CD4-positive, alpha-beta T cell treated with Interleukin-4 for 4 hours (primary cell): Measurements from ENCODE around the gene MSH3.
A peak's percentile ranks its signal among the peaks of the same experiment; 100 is the strongest.
"Not testable (repeated sequence)": the region's sequence is repeated elsewhere in the genome, so short reads cannot be mapped to it uniquely, and the experiment has no call there.

Experiments
- DNase-seq: peaks from one replicate; pipeline ENCODE4 v3.0.0-alpha.2; 2020

MSH3 gene

DNA sequence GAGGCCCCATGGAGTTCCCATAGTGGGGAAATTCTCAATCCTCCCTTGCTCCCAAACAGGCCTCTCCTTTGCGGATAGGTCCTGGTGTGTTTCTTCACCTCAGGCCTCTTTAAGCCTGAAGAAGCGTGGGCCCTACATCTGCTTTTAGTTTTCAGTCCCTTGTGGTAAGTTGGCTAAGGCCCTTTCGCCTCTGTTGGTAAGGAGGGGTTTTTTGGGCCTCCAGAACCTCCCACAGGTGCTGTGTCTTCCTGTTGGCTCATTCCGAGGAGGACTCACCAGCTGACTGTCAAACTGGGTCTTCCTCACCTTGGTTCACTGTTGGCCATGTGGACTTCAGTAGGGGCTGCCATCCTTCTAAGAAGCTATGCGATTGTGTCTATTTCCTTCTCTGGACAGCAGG lies 56.8 kb downstream of the MSH3 start:
- no peak for DNase-seq

DNA sequence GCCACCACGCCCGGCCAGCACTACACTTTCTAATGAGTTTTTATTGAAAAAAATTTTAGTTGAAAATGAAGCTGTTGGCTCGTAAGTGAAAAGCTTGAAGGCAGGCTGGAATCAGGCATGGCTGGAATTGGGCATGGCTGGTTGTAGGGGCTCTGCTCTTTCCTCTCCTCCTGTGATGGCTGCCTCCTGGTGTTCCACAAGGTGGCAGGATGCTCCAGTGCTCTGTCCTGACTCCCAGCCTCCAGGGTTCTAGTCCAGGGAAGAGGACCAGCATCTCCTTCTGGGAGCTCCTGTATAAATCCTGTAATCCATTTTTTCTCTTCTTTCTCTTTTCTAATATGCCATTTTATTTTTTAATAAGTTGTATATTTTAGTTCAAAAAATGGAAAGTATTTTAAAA lies 57.5 kb downstream of the MSH3 start:
- no peak for DNase-seq

DNA sequence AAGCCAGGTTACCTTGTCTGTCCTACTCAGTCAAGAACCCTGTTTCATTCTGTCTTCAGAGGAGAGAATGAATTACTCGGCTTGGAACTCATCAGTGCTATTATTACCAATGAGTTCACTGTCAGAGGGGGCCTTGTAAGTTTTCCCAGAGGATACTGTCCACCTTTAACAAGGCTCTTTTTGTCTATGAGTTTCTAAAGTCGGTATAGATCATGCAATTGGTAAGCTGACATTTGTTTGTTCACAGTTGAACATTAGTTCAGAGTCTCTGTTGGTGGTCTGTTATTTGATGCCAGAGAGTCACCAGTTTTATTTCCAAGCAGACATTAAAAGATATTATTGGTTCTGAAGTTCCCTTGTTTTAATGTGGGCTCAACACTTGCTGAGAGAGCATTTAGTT lies 58.5 kb downstream of the MSH3 start:
- DNase-seq, result no peak

DNA sequence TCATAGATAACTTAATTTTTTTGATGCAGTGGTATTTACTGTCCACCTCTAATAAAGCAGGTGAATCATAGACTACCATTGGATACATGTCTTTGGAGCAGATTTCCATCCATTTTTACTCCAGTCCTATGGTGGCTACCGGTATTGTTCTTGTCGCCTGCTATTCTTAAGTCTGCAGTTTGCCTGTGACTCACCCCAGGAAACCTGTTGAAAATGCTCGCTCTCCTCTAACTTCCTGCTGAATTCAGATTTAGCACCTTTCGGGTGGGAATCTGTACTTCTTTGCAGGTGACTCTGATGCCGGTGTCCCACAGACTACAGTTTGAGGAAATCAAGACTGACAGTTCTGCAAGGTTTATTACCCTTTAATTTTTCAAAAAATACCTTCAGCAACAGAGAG lies 59.2 kb downstream of the MSH3 start:
- peak; percentile 14 for DNase-seq

DNA sequence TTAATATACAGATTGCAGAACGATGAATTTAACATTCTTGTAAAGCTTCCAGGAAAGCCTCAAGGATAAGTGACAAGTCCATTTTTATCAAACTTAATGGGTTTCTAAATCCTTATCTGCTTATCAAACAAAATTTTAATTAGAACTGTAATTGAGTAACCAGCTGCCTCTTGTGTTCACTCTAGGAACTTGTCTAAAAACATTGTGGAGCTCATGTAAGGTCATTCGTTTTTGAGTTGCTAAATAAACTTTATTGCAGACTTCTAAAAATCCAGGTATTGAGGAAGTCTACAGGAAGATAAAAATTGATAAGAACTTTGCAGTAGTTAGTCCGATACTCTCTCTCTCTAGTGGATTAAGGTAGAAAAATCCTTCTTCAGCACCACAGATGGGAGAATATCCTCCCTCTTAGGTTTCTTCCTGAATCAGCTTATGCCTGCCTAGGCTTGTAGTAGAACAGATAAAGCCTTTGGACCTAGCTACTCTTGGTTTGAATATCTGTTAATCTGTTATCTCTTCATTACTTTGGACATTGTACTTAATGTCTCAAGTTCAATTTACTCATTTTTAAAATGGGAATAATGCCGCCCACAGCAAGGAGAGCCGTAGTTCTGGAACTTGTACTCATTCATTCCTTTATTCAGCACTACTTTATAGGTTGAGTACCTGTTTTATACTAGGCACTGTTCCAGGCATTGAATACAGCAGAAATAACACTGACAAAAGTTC lies 60.3 kb downstream of the MSH3 start:
- DNase-seq, result no peak

DNA sequence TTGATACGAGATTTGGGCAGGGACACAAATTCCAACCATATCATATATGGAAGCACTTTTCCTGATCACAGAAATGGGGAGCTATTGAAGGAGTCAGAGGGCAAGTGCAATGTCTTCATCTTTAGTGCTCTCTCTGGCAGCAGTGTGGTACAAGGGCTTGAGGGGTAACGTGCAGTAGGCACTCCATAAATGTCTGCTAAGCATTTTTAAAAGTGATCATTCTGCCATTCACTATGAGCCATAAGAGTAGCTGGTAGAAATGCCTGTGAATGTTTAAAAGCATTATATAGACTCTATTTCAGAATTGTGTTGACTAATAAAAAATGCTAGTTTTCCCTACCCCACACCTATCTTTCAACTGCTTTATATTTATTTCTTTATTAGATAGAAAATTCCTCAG lies 61.4 kb downstream of the MSH3 start:
- no peak for DNase-seq

DNA sequence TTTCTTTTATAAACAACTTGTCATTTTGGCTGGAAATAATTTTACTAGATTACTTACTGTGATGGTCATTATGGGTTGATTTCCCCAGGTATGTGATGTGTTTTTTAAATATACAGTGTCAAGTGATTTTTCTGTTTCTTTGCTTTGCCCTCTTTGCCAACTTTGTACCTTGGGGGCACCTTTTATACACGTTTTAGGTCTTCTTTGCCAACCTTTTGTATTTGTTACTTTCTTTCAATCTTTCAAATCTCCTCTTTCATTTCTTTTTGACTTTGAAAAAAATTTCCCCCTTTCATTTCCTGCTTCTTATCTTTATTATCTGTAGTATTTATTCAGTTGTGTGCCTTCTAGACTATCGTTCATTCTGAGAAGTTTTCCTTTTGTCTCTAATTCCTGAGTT lies 65.7 kb downstream of the MSH3 start:
- no peak for DNase-seq

DNA sequence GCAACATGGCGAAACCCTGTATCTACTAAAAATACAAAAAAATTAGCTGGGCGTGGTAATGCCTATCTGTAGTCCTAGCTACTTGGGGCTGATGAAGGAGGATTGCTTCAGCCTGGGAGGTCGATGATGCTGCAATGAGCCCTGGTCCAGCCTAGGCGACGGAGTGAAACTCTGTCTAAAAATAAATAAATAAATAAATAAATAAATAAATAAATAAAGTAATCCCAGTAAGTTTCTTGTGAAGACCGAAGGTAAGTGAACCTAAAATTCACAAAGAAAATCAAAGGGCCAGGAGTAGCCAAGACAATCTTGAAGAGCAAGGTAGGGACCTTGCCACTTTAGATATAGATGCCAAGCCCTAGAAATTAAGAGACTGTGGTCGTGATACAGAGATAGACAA lies 68.5 kb downstream of the MSH3 start:
- no peak for DNase-seq

DNA sequence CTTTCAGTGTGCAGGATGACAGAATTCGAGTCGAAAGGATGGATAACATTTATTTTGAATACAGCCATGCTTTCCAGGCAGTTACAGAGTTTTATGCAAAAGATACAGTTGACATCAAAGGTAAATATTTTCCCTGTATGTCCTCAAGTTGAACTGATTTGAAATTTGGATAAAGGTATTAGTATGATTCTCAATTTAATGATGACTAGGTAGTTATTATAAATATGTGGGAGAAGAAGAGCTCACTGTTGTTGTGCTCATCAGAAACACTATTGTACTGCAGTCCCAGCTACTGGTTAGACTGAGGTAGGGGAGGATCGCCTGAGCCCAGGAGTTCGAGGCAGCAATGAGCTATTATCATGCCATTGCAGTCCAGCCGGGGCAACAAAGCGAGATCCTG lies 71.0 kb downstream of the MSH3 start:
- DNase-seq, result no peak

DNA sequence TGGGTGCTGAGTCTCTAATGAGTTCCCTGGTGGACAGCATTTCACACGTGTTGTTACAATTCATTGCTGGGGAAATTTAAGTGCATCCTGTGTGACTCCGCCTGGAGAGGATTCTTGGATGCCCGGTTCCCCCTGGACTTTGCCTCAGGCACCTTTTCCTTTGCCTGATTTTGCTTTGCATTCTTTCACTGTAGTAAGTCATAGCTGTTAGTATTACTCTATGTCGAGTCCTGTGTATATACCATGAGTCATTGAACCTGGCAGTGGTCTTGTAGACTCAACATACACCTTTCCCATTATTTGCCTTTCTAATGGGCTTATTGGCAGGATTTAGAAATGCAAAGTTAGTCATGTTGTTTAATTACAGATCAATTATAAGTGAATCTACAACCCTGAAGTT lies 82.3 kb downstream of the MSH3 start:
- no peak for DNase-seq

DNA sequence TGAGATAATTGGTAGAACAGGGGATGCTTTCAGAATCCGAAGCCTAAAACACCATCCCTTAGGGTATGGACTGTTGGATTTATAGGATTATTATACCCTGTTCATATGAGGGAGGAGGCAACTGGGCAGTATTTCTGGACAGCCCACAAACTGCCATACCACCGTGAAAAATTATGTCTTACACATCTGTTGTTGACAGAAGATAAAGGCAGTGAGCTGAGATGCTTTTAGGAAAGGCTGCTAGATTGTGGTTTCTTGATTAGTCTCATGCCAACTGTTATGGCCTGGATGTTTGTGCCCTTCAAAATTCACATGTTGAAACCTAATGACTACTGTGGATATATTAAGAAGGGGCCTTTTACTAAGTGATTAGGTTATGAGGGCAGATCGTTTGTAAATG lies 84.0 kb downstream of the MSH3 start:
- no peak for DNase-seq

DNA sequence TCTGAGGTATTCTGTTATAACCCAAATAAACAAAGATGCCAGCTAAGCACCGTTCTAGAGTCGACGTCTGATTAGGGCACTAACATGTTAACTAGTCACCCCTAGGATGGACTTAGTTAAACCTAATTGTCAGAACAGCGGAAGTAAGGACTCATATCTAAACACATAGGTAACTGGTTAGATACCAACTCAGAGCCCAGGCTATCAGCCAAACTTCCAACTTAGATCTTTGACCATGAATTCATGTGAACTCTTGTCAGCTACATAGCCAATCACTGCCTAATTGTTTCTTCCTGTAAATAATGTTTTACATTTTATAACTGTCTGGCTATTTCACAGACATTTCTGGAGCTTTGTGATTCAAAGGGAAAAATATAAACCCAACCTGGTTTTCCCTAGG lies 84.6 kb downstream of the MSH3 start:
- no peak for DNase-seq

DNA sequence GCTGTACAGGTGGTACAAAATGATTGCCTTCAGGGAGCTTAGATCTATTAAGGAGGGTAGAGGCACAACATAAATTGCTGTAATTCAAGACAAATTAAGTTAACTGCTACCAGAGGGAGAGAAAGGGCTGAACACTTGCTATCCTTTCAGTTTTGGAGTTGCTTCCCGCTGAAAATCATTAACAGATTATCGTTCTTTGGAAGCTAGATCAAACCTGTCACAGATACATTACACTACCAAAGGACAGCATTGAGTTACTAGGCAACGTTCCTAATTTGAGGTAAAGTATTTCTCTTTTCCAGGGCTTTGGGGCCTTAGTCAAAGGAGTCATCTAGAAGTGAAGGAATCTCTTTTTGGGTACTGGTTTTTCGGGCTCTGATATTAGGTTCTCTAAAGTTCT lies 85.0 kb downstream of the MSH3 start:
- no peak for DNase-seq

DNA sequence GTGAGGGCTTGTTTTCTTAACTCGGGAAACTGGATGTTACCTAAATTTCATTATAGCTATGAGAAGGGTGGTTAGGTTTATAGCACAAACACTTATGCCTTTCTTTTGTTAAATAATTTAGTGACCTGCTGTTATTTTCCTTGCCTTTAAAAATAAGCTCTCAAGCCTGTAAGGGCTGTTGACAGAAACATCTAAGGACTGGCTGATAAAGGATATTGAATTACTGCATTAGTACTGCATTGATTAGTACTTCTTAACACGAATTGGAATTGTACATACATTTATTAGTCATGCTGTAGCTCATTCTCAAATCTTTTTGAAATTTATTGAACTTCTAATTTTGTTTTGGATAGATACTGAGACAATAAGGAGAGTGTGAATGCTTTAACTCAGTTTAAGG lies 85.4 kb downstream of the MSH3 start:
- no peak for DNase-seq

DNA sequence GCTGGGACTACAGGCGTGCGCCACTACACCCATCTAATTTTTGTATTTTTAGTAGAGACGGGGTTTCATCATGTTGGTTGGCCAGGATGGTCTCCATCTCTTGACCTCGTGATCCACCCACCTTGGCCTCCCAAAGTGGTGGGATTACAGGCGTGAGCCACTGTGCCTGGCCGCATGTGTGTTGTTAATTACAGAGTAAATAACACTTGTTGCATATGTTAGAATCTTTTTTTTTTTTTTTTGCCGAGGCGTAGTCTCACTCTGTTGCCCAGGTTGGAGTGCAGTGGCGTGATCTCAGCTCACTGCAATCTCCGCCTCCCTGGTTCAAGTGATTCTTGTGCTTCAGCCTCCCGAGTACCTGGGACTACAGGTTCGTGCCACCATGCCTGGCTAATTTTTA lies 86.0 kb downstream of the MSH3 start:
- DNase-seq, result not testable (repeated sequence)

DNA sequence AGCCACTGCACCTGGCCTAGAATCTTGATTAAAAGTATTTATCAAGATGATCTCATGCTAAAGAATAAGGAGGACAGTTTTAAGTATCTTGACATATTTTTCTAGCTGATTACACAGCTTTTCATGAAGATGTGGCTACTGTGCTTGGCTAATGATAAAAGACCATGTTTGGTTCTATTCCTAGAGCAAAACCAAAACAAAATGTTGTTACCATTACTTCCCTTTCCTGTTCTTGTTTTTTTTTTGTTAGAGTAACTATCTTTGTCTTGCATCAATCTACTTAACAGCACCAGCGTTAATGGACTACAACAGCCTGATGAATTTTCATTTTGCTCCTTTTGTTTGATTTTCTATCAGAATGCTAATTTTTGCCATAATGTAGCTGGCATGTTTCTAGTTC lies 86.5 kb downstream of the MSH3 start:
- DNase-seq, result no peak

DNA sequence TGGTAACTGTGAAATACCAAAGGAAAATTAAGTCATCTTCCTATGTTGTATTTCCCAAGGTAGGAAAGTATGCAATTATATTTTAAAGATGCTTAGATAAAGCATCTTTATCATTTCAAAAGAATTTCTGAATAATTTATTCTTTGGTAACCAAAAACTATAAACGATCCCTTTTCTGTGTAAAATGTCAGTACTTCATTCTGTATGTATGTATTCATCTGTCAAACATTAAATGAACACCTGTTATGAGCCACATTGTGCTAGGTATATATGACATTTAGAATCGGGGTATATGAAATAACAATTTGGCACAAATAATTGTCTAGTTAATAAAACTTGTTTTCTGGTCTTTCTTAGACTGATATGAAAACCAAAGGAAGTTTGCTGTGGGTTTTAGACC lies 89.7 kb downstream of the MSH3 start:
- DNase-seq, result no peak

DNA sequence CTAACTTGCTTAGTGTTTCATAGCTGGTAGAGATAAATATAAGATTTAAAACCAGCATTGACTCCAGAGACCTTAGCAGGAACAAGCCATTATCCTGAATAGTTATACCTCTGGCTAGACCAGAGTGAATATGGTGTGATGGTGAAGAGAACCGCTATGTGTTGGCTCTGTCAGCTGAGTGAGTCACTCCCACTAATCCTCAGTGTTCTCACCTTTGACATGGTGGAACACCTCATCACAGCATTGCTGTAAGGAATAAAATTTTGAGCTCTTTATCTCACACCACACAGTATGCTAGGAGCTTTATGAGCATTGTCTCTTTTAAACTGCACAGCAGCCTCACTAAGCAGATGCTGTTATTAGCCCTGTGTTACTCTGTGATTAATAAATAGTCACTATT lies 91.0 kb downstream of the MSH3 start:
- peak; percentile 19 for DNase-seq

DNA sequence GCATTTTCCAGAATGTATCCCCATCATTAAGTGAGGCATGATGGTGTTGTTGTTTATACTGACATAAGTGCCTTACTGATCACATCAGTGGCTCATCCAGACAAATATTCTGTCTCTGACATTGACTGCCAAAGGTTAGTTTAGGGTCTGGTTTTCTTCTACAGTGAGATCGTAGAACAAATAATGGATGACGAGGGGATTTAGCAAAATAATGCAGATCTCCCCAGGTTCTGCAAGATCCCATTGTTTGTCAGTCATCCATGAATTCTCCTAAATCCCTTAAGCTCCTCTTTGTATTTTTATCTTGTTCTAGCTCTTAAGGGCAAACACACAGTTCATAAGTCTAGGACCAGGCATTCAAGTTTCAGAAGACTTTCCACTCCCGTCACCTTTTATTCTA lies 93.5 kb downstream of the MSH3 start:
- DNase-seq, result no peak

DNA sequence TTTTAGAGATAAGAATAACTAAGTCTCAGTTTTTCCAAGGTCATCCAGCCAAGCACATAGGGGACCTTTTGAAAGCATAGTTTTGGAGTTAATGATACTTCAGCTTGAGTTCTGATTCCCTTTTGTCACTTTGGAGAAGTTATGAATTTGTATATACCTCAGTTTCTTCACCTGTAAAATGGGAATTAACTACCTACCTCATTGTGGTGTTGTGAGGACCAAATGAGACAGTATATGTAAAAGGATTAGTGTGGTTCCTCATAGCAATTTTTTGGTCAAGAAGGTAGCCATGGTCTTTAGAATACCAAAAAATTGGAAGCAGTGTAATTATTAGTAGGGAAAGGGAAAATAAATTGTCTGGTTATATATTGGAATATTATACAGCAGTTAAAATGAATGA lies 98.0 kb downstream of the MSH3 start:
- DNase-seq, result no peak

DNA sequence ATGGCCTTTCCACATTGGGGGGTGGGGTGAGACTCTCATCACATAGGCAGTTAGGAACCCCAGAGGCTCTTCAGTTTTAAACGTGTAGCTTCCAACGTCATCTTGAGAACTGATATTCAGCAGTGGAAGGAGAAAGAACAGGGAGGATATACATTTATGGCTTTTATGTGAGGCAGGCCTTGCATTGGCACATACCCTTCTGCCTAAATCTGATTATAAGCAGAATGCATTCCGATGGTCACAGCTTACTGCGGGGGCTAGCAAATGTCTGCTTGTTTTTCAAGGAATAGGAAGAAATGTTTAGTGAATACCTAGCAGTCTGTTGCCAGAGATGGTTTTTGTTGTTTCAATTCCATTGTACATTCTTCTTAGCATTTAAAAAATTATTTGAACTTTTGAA lies 99.3 kb downstream of the MSH3 start:
- DNase-seq, result no peak

DNA sequence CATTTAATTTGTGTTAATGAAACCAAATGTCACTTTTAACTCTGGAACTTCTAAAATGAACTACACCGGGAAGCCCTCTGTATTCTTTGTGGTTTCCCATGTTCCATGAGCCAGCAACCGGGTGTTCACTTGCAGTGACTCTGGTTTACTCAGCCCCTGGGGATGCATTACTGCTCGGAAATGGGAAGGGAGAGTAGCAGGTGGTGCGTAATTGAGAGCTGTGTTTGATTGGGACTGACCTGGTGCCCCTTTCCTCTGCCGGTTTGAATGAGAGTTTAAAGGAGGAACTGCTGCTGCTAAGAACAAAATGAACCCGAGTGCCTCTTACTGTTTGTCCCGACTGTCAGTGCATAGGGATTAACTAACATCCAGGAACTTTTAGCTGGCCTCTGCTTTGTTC lies 100.4 kb downstream of the MSH3 start:
- DNase-seq, result no peak

DNA sequence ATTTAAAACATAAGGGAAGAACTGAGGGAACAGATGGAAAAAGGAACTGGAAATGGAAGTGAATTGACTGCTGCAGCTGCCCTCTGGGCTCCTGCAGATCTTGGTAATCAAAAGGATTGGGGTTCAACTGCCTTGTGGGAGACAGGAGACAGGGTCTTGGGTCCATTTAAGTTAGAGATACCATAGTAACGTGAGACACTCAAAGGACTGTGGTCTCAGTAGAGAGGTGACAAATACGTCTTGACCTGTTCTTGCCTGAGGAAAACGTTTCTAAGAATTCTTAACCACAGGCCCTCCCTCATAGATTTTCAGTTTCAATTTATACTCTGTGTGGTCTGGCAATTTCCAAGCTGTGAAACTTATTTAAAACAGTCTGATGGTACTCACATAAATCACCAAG lies 101.2 kb downstream of the MSH3 start:
- DNase-seq, result peak; percentile 79

DNA sequence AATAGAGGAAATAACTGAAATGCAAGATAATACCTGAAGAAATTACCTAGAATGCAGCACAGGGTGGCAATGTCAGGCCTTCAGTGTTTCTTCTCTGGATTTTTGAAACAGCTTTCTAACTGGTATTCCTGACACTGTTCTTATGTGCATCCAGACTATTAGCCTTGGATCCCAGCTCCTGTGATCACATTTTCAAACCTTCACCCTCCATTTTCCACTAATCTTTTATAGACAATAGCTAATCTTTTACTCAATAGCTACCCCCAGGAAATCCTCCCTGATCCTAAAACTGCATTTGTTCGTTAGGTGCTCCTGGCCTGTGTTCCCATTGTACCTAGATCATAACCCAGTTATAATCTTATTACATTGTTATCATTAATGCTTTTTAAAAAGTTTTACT lies 101.8 kb downstream of the MSH3 start:
- DNase-seq, result no peak

DNA sequence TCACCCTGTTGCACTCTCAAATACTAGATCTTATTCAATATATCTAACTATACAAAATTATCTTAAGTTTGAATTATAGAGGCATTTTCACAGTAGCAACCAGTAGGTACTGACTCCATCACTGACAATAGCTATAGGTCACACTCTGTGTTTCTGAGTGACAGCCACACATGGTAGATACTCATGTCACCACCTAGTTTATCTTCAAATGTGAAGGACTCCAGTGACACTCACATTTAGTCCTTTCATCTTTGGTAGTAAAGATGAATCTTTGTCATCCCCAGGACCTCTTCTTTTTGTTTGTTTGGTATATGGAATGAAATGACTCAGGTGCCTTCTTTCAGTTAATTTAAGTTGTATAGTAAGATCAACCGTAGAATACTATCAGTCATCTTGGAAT lies 102.8 kb downstream of the MSH3 start:
- peak; percentile 32 for DNase-seq
